Dendritic cell treated with granulocyte-macrophage colony-stimulating factor and Interleukin-4, amounts not matched to agents 40 ng/mL and 50 ng/mL, for 4 days (primary cell): ENCODE data around the gene PGGT1B.

Experiments used
- H3K27ac Mint-ChIP-seq: one replicate; pipeline ENCODE4 v1.8.0; 2022; ENCODE audit warnings: mild to moderate bottlenecking, mixed read lengths
- H3K27me3 Mint-ChIP-seq: one replicate; pipeline ENCODE4 v1.8.0; 2022; ENCODE audit warnings: mild to moderate bottlenecking, mixed read lengths
- H3K36me3 Mint-ChIP-seq: one replicate; pipeline ENCODE4 v1.8.0; 2022; ENCODE audit warnings: low read depth, mixed read lengths
- H3K4me1 Mint-ChIP-seq: one replicate; pipeline ENCODE4 v1.8.0; 2022; ENCODE audit warnings: low read depth, mixed read lengths
- H3K4me3 Mint-ChIP-seq: one replicate; pipeline ENCODE4 v1.8.0; 2022; ENCODE audit warnings: mild to moderate bottlenecking, moderate library complexity, mixed read lengths
- H3K9me3 Mint-ChIP-seq: one replicate; pipeline ENCODE4 v1.8.0; 2022; ENCODE audit warnings: mixed read lengths
- intact Hi-C: fragments of 100-400 bp; cut with micrococcal nuclease; formaldehyde crosslinking; loops from one replicate; pipeline ENCODE4 v1.15.0; 2022

Gene PGGT1B

DNA sequence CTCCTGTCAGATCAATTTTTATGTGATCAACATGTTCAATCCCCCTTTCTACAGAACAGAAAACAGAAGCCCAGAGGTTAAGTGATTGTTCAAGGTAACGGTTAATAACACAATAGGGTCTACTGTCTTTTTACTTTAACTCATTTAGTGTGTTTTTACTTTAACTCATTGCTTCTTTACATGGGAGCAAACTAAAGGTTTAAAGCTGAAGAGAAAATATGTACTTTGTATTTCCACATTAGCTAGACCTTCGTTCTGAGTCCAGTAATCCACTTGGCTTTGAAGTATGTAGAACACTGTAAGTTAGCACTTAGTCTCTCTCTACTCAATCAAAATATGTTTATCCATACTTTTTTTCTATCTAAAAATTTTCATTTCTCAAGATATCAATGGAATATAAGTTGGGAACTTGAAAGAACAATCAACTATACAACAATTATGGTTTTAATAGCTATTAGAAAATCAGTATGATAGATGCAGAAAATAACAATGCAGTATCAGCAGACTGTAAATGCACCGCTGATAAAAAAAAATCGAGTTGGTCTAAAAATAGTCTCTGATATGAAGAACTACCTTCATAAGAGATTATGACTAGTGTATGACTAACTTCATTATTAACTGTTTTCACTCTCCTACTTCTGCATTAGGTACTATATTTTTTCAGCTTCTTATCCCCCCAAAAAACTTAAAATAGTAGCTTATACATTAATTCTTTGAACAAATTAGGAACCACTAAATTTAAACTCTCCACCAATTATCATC, 20.6 kb downstream of the PGGT1B start:
- intact Hi-C loops: no loop called here
- Mint-ChIP-seq H3K27me3 (no peaks in the 10 kb centered on the region), H3K27ac (no peak overlapping the region), H3K4me1 (peaks cover 16% of the 10 kb centered on the region), H3K36me3 (peaks cover 39% of the 10 kb centered on the region), H3K9me3 (no peaks in the 10 kb centered on the region), H3K4me3 (no peak overlapping the region)

DNA sequence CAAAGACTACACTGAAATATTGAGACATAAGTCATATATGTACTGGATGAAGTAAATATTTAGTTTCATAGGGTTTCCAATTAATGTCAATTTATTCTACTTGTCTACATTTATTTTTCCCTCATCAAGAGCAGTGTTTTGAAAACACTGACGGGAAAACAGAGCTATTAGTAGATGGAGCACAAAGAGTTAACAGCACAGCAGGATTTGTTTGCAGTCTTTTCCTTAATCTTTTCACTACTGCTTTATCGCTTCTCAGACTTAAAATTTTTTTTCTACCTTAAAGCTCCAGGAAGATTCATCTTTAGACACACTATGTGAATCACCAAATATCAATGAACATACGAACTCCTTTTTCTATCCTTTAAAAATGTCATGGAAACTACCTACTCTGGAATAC, 25.6 kb downstream of the PGGT1B start:
- Mint-ChIP-seq H3K9me3 (no peaks in the 10 kb centered on the region), H3K4me3 (no peak overlapping the region), H3K27me3 (no peaks in the 10 kb centered on the region), H3K27ac (no peak overlapping the region), H3K36me3 (peaks cover 74% of the 10 kb centered on the region), H3K4me1 (peaks cover 11% of the 10 kb centered on the region)
- intact Hi-C loops: no loop called here

DNA sequence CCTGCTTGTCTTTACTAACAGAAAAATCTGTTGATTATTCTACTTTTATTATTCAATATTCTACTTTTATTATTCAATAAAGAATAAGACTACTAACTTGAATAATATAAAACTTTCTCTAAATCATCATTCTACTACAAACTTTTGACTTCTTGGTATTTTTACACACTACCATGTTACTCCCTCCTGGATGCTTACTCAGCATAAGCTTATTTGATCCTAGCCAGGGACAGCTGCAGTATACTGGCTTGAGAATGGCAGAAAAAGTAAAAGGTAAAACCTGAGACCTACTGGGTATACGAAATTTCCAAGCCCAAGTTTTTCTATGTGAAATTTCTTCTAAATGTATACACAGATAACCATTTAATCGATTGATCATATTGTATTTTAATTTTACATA, 26.1 kb downstream of the PGGT1B start:
- H3K9me3 Mint-ChIP-seq: no peaks in the 10 kb centered on the region
- peaks cover 11% of the 10 kb centered on the region for H3K4me1 Mint-ChIP-seq
- intact Hi-C loops: no loop called here
- no peak overlapping the region for H3K27ac Mint-ChIP-seq
- no peak overlapping the region for H3K4me3 Mint-ChIP-seq
- H3K27me3 Mint-ChIP-seq: no peaks in the 10 kb centered on the region
- peaks cover 74% of the 10 kb centered on the region for H3K36me3 Mint-ChIP-seq

DNA sequence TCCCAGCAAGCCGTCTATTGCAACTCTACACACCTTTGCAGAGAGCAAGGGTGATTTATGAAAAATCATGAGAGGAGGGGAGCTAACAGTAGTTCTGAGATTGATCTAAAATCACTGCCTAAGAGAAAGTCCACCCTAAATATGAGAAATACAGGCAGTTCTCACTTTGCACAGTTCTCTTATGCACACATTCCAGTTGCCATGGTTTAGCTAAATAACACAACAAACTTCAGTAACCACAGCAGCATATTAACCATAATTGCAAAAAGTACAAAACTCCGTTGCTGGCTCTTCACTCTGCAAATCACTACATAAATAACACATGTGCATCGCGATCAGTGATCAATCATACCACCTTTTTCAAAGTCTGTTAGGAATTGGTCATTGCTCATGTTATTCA, 31.1 kb downstream of the PGGT1B start:
- H3K36me3 Mint-ChIP-seq: peaks cover 82% of the 10 kb centered on the region
- no peaks in the 10 kb centered on the region for H3K27me3 Mint-ChIP-seq
- intact Hi-C loops: no loop called here

DNA sequence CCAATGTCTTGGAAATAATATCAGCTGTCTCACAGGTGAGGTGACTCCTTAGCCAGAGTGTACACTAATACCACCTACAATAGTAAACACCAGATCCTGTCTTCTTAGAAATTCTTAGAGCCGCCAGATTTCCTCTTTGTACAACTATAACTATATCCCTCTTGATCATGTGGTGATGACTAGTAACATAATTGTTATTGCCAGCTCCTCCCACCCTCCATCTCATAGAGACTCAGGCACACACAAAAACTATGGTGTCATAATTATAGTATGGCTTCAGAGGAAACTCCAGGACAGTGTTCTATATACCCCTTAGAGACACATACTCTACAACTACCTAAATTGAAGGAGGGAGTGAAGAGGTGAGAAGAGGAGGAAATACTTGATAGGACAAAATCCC, 33.1 kb downstream of the PGGT1B start:
- no peaks in the 10 kb centered on the region for H3K9me3 Mint-ChIP-seq
- intact Hi-C loops: no loop called here
- peaks cover 25% of the 10 kb centered on the region for H3K4me1 Mint-ChIP-seq
- no peaks in the 10 kb centered on the region for H3K27me3 Mint-ChIP-seq
- H3K4me3 Mint-ChIP-seq: no peak overlapping the region
- H3K36me3 Mint-ChIP-seq: peaks cover 81% of the 10 kb centered on the region
- H3K27ac Mint-ChIP-seq: no peak overlapping the region

More for the DNA sequence above, 31.1 kb downstream of the PGGT1B start:
- Mint-ChIP-seq H3K4me1 (peaks cover 25% of the 10 kb centered on the region), H3K9me3 (no peaks in the 10 kb centered on the region), H3K4me3 (no peak overlapping the region), H3K27ac (no peak overlapping the region)

DNA sequence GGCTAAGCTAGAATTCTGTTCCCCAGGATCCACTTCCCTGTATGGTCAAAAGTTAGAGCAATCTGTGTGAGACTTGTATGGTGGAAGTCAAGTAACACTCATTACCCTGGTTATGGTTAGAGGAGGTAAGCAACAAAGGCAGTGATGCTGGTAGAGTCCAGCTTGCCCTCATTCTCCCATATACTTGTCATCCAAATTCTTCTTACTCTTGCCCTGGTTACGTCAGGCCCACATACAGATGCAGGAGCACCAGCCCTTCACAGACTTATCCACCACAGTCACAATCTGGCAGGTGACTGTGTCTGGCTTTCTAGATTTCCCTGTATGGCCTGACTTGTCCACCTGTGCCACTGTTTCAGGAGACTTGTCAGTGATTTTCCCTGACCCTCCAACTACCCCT, 35.4 kb downstream of the PGGT1B start:
- peaks cover 77% of the 10 kb centered on the region for H3K36me3 Mint-ChIP-seq
- no peaks in the 10 kb centered on the region for H3K9me3 Mint-ChIP-seq
- H3K27ac Mint-ChIP-seq: no peak overlapping the region

DNA sequence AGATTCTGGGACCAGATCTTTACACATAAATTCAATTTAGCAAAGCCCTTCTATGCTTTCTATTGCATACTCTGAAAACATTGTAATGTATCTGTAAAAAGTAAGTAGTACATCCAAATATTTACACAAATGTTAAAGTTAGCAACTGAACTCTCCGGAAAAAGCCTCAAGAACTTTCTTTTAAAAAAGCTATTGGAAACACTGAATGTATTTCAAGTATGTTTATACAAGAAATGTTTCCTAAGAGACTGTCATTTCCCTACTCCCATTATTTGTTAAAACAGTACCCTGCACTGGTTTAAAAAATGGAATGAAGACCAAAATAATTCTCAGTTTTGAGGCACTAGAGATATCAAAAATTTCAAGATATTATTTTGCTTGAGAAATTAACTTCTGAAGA, 48.1 kb downstream of the PGGT1B start:
- Mint-ChIP-seq H3K36me3 (peaks cover 50% of the 10 kb centered on the region), H3K27me3 (no peaks in the 10 kb centered on the region), H3K4me1 (peaks cover 13% of the 10 kb centered on the region), H3K9me3 (no peaks in the 10 kb centered on the region), H3K27ac (no peak overlapping the region), H3K4me3 (no peak overlapping the region)
- intact Hi-C loops: no loop called here

More for the DNA sequence above, 35.4 kb downstream of the PGGT1B start:
- H3K4me1 Mint-ChIP-seq: peaks cover 13% of the 10 kb centered on the region
- no peaks in the 10 kb centered on the region for H3K27me3 Mint-ChIP-seq
- H3K4me3 Mint-ChIP-seq: no peak overlapping the region
- intact Hi-C loops: no loop called here

DNA sequence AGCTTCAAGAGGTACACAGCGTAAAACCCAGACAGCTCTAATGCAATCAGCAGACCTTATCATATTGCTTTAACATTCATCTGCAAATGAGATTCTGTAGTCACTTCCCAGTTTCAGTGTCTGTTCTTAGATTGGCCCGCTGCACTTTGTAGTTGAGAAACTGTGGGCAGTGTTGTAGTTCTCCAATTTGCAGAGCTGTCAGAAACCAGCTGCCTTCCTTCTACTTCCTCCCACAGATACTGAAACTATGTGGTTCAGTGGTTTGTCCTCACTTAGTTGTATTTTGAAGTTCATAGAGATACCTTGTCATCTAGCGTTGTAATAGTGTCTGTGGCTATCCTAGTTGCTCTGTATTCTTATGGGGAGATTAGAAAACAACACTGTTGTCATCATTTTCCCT, 53.4 kb downstream of the PGGT1B start:
- intact Hi-C loops: loop anchor here (1.0 kb wide), 1 partner anchor 40 kb away; the partner anchor contains the start of gene TRIM36
- peak overlapping the region; percentile 55 for H3K4me3 Mint-ChIP-seq
- H3K27me3 Mint-ChIP-seq: no peaks in the 10 kb centered on the region
- H3K36me3 Mint-ChIP-seq: peaks cover 18% of the 10 kb centered on the region
- no peaks in the 10 kb centered on the region for H3K9me3 Mint-ChIP-seq
- peaks cover 22% of the 10 kb centered on the region for H3K4me1 Mint-ChIP-seq
- peak overlapping the region; percentile 82 for H3K27ac Mint-ChIP-seq

DNA sequence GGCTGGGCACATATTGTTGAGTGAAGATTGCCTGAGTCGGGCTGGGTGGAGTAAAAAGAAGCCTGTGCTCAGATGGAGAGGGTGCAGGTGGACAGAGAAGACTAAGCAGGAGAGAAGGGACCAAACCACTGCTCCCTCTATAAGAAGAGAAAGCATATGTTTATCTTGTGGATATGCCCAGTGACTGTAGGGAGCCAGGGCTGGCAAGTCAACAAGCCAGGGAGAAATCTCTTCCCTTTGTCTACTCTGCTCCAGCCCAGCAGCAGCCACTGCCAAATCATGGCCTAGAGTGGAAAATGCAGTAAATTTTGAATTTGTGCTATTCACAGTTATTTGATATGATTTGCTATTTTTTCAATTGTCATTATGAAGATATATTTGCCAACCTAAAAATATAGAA, 59.7 kb downstream of the PGGT1B start:
- Mint-ChIP-seq H3K36me3 (peaks cover 6% of the 10 kb centered on the region), H3K9me3 (no peaks in the 10 kb centered on the region), H3K27me3 (peaks cover 1% of the 10 kb centered on the region), H3K4me3 (no peak overlapping the region), H3K27ac (peak overlapping the region; percentile 7), H3K4me1 (peaks cover 17% of the 10 kb centered on the region)
- intact Hi-C loops: no loop called here

DNA sequence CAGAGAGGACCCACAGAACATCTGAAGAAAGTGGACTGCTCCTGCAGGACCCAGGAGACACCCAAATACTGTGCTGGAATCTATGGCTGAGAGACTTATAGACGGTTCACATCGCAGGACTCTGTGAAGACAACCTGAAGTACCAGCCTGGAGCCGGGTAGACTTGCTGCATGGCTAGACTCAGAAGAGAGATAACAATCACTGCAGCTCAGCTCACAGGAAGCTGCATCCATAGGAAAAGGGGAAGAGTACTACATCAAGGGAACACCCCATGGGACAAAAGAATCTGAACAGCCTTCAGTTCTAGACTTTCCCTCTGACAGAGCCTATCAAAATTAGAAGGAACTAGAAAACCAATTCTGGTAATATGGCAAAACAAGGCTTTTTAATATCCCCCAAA, 66.5 kb downstream of the PGGT1B start:
- no peak overlapping the region for H3K27ac Mint-ChIP-seq
- H3K4me1 Mint-ChIP-seq: no peaks in the 10 kb centered on the region
- no peaks in the 10 kb centered on the region for H3K36me3 Mint-ChIP-seq
- H3K27me3 Mint-ChIP-seq: peaks cover 20% of the 10 kb centered on the region
- intact Hi-C loops: no loop called here
- no peaks in the 10 kb centered on the region for H3K9me3 Mint-ChIP-seq
- H3K4me3 Mint-ChIP-seq: no peak overlapping the region

DNA sequence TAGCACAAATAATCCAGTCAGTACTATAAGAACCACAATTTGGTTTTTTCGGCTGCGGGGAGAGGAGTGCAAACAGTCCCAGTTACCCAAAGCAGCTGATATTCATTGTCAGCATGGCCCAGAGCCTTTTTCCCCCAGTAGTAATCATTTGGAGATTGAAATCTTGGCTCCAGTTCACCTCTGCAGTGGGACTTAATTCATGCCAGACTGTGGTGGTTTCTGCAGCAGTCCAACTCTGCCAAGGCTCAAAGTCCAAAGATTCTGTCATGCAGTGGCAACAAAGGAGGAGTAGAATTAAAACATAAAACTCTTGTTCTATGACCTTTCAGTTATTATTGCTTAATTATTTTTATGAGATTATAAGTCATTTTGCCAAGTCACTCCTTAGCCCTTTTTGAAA, 68.0 kb downstream of the PGGT1B start:
- intact Hi-C loops: no loop called here
- Mint-ChIP-seq H3K4me1 (no peaks in the 10 kb centered on the region), H3K27ac (no peak overlapping the region), H3K36me3 (no peaks in the 10 kb centered on the region), H3K4me3 (no peak overlapping the region), H3K9me3 (no peaks in the 10 kb centered on the region), H3K27me3 (peaks cover 27% of the 10 kb centered on the region)

DNA sequence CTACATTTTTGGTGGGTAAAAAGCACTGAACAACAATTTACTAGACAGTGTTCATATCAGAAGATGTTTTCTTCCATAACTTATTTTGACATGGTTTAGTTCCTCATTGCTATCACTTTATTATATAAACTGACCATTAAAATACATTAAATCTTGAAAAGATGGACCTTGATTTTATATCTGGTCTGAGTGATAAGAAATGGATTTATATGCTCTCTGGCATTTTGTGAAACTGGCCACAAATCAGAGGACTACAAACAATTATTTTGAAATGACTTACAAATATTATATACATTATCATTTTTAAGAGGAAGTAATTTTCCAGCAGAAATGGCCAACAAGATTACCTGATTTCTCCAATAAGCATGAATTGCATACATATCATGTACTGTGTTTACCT, 69.4 kb downstream of the PGGT1B start:
- Mint-ChIP-seq H3K27ac (no peak overlapping the region), H3K27me3 (peaks cover 32% of the 10 kb centered on the region), H3K4me3 (no peak overlapping the region), H3K36me3 (no peaks in the 10 kb centered on the region), H3K4me1 (no peaks in the 10 kb centered on the region), H3K9me3 (no peaks in the 10 kb centered on the region)
- intact Hi-C loops: no loop called here

DNA sequence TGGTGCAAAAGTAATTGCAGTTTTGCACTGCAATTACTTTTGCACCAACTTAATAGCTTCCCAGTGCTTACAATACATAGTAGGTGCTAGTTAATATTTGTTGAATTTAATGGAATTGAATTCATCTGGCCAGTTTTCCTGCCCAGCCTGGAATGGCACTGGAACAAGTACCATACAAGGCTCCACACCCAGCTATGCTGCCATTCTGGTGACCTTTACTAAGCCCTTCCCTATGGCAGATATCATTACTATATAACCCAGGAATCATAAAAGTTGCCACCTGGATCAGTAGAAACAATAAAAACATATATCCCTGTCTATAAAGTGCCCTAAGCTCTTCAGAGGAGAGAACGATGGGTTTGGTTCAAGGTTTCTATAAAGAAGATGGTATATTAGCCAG, 70.6 kb downstream of the PGGT1B start:
- intact Hi-C loops: no loop called here
- Mint-ChIP-seq H3K4me3 (no peak overlapping the region), H3K27me3 (peaks cover 36% of the 10 kb centered on the region), H3K4me1 (no peaks in the 10 kb centered on the region), H3K9me3 (no peaks in the 10 kb centered on the region), H3K27ac (no peak overlapping the region), H3K36me3 (no peaks in the 10 kb centered on the region)

DNA sequence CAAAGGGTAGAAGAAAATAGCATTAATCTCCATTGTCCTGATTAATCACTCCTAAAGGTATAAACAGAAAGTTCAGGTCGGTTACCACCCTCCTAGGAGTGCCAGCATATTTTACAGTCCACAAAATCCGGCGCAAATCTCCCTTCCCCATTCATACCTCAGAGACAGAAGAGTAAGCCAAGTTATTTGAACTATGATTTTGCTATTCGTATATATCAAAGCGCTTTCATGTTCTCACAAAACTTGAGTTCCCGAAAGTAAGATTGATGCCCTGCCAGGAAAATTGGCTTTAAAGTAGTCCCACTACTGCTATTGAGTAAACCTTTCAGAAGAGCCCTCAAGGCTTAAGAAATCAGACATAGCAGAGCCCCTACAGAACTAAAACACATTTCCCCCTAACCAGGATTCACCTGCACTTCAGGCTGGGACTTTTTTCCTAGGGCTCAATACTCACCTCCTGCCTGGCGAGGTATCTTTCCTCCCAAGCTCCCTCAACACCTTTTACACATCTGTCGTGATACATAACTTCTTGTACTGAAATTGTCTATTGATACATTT, 71.1 kb downstream of the PGGT1B start:
- Mint-ChIP-seq H3K4me1 (no peaks in the 10 kb centered on the region), H3K9me3 (no peaks in the 10 kb centered on the region), H3K36me3 (no peaks in the 10 kb centered on the region), H3K27me3 (peaks cover 38% of the 10 kb centered on the region), H3K4me3 (no peak overlapping the region), H3K27ac (no peak overlapping the region)
- intact Hi-C loops: no loop called here

DNA sequence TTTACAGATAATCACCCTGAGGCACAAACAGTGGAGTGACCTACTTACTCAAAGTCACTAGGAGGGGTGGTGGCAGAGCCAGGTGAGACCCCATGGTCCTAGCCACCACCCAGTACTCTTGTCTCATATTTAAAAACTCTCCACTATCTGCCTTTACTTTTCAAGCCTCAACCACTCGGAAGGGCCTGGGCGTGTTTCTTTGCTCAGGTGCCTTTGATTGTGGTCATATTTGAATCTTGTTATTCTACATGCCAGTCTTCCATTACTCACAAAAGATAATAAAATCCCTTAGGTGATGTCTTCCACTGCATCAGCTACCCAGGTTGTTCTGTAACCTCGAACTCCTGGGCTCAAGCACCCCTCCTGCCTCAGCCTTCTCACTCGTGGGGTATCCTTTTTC, 72.3 kb downstream of the PGGT1B start:
- peaks cover 43% of the 10 kb centered on the region for H3K27me3 Mint-ChIP-seq
- intact Hi-C loops: no loop called here

More for the DNA sequence above, 72.3 kb downstream of the PGGT1B start:
- H3K4me1 Mint-ChIP-seq: no peaks in the 10 kb centered on the region
- H3K4me3 Mint-ChIP-seq: no peak overlapping the region
- no peak overlapping the region for H3K27ac Mint-ChIP-seq
- no peaks in the 10 kb centered on the region for H3K9me3 Mint-ChIP-seq
- H3K36me3 Mint-ChIP-seq: no peaks in the 10 kb centered on the region
